SU-DHL-6 (cell line): ENCODE measurements around the gene ATF6.

ENCODE experiments used
- H2AFZ ChIP-seq: fragments of 200-600 bp; sonication (generic); 2 replicates; pipeline ENCODE4 v1.6.1; 2014; ENCODE audit warnings: low read depth, mild to moderate bottlenecking, moderate library complexity, mixed read lengths, antibody characterized with exemption, low read length; ENCODE audit not compliant: severe bottlenecking
- H3F3A ChIP-seq: fragments of 200-600 bp; shearing (Covaris generic); 2 replicates; pipeline ENCODE4 v1.6.0; 2016; ENCODE audit warnings: antibody characterized with exemption, mild to moderate bottlenecking; ENCODE audit not compliant: insufficient read depth
- H3K27ac ChIP-seq: fragments of 200-600 bp; sonication (generic); 2 replicates; pipeline ENCODE4 v1.5.1; 2016; ENCODE audit warnings: low read depth, mild to moderate bottlenecking, low read length, moderate library complexity, mixed read lengths
- H3K27me3 ChIP-seq: fragments of 200-600 bp; sonication (generic), shearing (Covaris generic); 2 replicates; pipeline ENCODE4 v1.6.0; 2014; ENCODE audit warnings: mild to moderate bottlenecking, low read length
- H3K36me3 ChIP-seq: fragments of 200-600 bp; sonication (generic); 2 replicates; pipeline ENCODE4 v1.6.1; 2014; ENCODE audit warnings: mild to moderate bottlenecking, low read length, mixed read lengths
- H3K4me2 ChIP-seq: fragments of 300-600, 200-600 bp; shearing (Covaris generic), sonication (generic); 2 replicates; pipeline ENCODE4 v1.6.0; 2014; ENCODE audit warnings: low read length, low read depth, mild to moderate bottlenecking; ENCODE audit not compliant: poor library complexity, severe bottlenecking
- H3K4me3 ChIP-seq: fragments of 200-600 bp; sonication (generic); 2 replicates; pipeline ENCODE4 v1.5.1; 2014; ENCODE audit warnings: antibody characterized with exemption, low read length, mild to moderate bottlenecking, mixed read lengths; ENCODE audit not compliant: insufficient read depth, poor library complexity, severe bottlenecking
- H3K79me2 ChIP-seq: fragments of 200-600 bp; sonication (generic); 2 replicates; pipeline ENCODE4 v1.6.1; 2014; ENCODE audit warnings: mild to moderate bottlenecking, low read length, moderate library complexity; ENCODE audit not compliant: insufficient read depth
- H3K9ac ChIP-seq: fragments of 200-600 bp; sonication (generic); 2 replicates; pipeline ENCODE4 v1.7.0; 2014; ENCODE audit warnings: mild to moderate bottlenecking, low read length
- H3K9me2 ChIP-seq: fragments of 200-600 bp; sonication (generic); replicated peaks from 2 replicates; pipeline ENCODE4 v1.6.1; 2014; ENCODE audit warnings: low read length; ENCODE audit not compliant: insufficient read depth
- H3K9me3 ChIP-seq: fragments of 200-600 bp; sonication (generic); 2 replicates; pipeline ENCODE4 v1.6.1; 2014; ENCODE audit warnings: low read length, mixed read lengths; ENCODE audit not compliant: insufficient read depth
- H4K20me1 ChIP-seq: fragments of 200-600 bp; sonication (generic); 2 replicates; pipeline ENCODE4 v1.6.1; 2014; ENCODE audit warnings: low read depth, mild to moderate bottlenecking, antibody characterized with exemption, low read length, moderate library complexity, mixed read lengths
- EZH2phosphoT487 ChIP-seq: fragments of 200-600 bp; sonication (generic), shearing (Covaris generic); conservative IDR thresholded peaks from 2 replicates; pipeline ENCODE4 v1.6.1; 2018; ENCODE audit warnings: mild to moderate bottlenecking, antibody characterized with exemption, low read length, moderate library complexity, mixed read lengths
- TF ChIP-seq, protein P1 (sequence below): fragments of 200-600 bp; sonication (generic); IDR thresholded peaks from one replicate; pipeline ENCODE4 v1.5.1; 2017; ENCODE audit warnings: antibody characterized with exemption, mild to moderate bottlenecking, low read length, moderate library complexity; ENCODE audit not compliant: insufficient read depth, poor library complexity, severe bottlenecking

ATF6 gene

DNA sequence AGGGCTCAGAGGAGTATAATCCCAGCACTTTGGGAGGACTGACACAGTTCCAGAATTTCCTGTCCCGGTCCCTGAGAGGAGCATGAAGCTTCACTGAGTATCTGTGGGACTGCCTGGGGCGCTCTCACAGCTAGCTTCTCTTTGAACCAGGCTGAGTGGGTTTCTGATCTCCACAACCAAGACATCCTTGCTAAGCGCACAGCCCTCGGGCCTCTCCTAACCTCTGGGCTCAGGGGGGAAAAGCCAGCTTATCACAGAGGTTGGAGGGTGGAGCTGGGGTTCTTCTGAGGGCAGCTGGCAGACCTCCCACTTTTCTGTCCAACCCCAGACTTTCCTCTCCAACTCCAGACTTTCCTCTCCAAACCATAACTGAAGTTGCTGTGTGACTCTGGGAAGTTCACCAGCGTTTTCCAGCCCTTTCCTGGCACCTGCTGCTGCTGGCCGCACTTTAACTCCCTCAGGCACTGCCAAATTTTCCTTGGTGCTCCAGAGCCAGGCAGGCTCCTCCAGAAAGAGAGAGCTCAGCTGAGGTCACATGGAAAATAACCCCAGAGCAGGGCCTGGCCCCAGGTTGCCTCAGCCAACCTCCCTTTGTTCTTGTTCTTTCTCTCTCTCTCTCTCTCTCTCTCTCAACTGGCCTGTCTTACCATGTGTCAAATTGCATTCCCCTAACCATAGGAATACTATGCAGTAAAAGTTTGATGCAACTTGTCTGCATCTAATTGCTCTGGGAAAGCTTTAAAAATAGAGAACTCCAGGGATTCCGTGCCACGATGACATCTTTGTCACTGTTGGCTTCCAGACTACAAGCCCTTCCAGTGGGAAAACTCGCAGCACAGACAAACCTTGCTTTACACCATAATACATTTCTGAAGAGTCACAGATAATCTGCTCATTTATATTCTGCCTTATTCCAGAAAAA lies 208.1 kb downstream of the ATF6 start:
- H3K79me2 ChIP-seq = no peaks in the 10 kb centered on the region
- TF ChIP-seq EZH2phosphoT487 = no peak
- TF ChIP-seq, protein P1, sequence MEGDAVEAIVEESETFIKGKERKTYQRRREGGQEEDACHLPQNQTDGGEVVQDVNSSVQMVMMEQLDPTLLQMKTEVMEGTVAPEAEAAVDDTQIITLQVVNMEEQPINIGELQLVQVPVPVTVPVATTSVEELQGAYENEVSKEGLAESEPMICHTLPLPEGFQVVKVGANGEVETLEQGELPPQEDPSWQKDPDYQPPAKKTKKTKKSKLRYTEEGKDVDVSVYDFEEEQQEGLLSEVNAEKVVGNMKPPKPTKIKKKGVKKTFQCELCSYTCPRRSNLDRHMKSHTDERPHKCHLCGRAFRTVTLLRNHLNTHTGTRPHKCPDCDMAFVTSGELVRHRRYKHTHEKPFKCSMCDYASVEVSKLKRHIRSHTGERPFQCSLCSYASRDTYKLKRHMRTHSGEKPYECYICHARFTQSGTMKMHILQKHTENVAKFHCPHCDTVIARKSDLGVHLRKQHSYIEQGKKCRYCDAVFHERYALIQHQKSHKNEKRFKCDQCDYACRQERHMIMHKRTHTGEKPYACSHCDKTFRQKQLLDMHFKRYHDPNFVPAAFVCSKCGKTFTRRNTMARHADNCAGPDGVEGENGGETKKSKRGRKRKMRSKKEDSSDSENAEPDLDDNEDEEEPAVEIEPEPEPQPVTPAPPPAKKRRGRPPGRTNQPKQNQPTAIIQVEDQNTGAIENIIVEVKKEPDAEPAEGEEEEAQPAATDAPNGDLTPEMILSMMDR = no peak
- H3K4me3 ChIP-seq = no peak overlapping the region
- no peaks in the 10 kb centered on the region for H3K36me3 ChIP-seq
- H3K9me3 ChIP-seq = no peaks in the 10 kb centered on the region
- H3F3A ChIP-seq = no peaks in the 10 kb centered on the region
- H4K20me1 ChIP-seq = no peaks in the 10 kb centered on the region
- H3K9ac ChIP-seq = no peak overlapping the region
- H3K9me2 ChIP-seq = no peaks in the 10 kb centered on the region
- H3K27me3 ChIP-seq = no peaks in the 10 kb centered on the region
- no peak overlapping the region for H2AFZ ChIP-seq
- no peak overlapping the region for H3K27ac ChIP-seq
- H3K4me2 ChIP-seq = no peak overlapping the region

DNA sequence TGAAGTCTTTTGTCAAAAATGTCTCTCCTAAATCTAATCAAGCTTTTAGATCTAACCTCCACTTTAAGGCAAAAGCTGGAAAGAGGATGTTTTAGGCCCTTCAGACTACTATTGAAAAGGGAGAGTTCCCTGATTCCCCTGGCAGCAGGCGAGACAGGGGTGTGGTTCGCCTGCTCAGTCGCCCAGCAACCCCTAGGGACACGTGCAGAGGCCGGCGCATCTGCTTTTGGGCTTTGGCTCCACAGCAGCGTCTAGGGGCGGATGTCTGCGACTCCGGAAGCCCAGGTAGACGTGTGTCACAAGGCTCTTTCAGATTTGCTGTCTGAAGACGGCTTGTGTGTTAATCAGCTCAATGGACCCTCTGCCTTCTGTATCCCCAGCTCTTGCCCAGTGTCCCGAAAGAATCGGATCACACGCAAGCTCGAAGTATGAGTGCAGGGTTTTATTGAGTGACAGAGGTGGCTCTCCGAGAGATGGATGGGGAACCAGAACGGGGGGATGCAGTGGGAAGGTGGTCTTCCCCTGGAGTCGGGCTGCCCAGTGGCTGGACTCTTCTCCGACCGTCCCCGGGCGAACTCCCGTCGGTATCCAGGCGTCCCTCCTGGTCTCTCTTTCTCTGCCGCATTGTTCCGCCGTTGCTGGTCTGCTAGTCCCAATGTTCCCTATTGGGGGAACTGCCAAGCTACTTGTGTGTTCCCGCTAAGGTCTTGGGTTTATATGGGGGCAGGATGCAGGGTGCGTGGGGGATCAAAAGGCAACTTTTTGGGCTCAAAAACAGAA lies 212.1 kb downstream of the ATF6 start:
- no peak overlapping the region for H3K9ac ChIP-seq
- H3K27me3 ChIP-seq = no peaks in the 10 kb centered on the region
- no peaks in the 10 kb centered on the region for H3K79me2 ChIP-seq
- no peak overlapping the region for H3K27ac ChIP-seq
- H3K4me2 ChIP-seq = no peak overlapping the region
- no peaks in the 10 kb centered on the region for H3K9me2 ChIP-seq
- no peak overlapping the region for H3K4me3 ChIP-seq
- no peak overlapping the region for H2AFZ ChIP-seq
- TF ChIP-seq, protein P1 = no peak
- TF ChIP-seq EZH2phosphoT487 = no peak
- H3K36me3 ChIP-seq = no peaks in the 10 kb centered on the region
- no peaks in the 10 kb centered on the region for H3K9me3 ChIP-seq
- no peaks in the 10 kb centered on the region for H3F3A ChIP-seq
- H4K20me1 ChIP-seq = no peaks in the 10 kb centered on the region

DNA sequence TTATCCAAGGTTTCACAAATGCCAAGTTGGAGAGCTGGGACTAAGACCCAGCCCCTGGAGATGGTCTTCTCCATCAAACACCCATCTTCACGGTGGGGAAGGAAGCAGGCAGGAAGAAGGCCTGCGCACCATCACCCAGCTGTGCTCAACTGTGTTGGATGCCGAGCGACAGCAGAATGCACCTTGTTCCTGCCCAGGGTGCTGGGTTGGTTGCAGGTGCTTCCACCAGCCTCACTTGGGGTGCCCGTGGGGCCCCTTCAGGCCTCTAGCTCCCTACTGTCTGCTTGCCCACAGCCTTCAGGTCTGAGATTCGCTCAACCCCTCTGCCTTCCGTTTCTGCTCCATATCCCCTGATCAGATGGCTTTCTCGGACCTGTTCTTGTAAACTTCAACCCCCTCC lies 215.0 kb downstream of the ATF6 start:
- H3K79me2 ChIP-seq = no peaks in the 10 kb centered on the region
- no peaks in the 10 kb centered on the region for H3K27me3 ChIP-seq
- H2AFZ ChIP-seq = no peak overlapping the region
- H3K9me2 ChIP-seq = no peaks in the 10 kb centered on the region
- H3K27ac ChIP-seq = no peak overlapping the region
- no peak for TF ChIP-seq EZH2phosphoT487
- TF ChIP-seq, protein P1 = no peak
- no peaks in the 10 kb centered on the region for H4K20me1 ChIP-seq
- H3K4me2 ChIP-seq = no peak overlapping the region
- H3K36me3 ChIP-seq = no peaks in the 10 kb centered on the region
- no peak overlapping the region for H3K9ac ChIP-seq
- no peaks in the 10 kb centered on the region for H3F3A ChIP-seq
- no peaks in the 10 kb centered on the region for H3K9me3 ChIP-seq
- no peak overlapping the region for H3K4me3 ChIP-seq
